Mucosa of gallbladder (tissue), 1 donor: ENCODE measurements around the gene ISOC1. TPM values are rescaled to one million over a fixed set of nuclear protein-coding genes. Genes with fewer than 3 reads are reported as not detected.

ENCODE experiments used
- DNase-seq: peaks from one replicate; pipeline ENCODE4 v3.0.0-alpha.2; 2020; ENCODE audit warnings: low spot score
- total RNA-seq: library from RNA; stranded (reverse); gene quantifications from one replicate; pipeline ENCODE4 v1.2.1, GENCODE V29; 2021
- donor health status: DM: no; HTN: no; CAD: no.

ISOC1 gene
- total RNA-seq, 1 donor from 2014 or later, result 25.1 TPM

GRCh38 chr5:129125819-129126218 is 31.3 kb downstream of the ISOC1 start:
- no peak for DNase-seq

DNA sequence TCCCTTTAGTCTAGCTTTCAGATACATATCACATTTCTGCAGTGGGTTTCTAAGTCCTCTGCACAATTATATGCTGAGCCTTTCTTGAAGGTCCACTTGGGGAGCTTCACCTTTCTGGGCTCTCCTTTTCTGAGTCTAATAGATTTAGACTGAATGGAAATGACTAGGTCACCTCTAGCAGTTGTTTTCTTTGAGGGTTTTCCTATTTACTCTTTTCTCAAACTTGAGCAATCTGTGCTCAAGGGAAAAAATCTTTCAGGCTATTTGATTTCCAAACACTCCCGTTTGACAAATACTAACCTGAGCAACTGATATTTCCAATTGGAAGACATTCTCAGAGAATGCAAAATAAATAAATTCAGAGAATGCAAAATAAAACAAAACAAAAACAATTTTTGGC is 39.0 kb downstream of the ISOC1 start:
- DNase-seq, result no peak

GRCh38 chr5:129135633-129136032 is 41.1 kb downstream of the ISOC1 start:
- DNase-seq, result no peak

GRCh38 chr5:129137637-129138036 is 43.1 kb downstream of the ISOC1 start:
- DNase-seq, result no peak

DNA sequence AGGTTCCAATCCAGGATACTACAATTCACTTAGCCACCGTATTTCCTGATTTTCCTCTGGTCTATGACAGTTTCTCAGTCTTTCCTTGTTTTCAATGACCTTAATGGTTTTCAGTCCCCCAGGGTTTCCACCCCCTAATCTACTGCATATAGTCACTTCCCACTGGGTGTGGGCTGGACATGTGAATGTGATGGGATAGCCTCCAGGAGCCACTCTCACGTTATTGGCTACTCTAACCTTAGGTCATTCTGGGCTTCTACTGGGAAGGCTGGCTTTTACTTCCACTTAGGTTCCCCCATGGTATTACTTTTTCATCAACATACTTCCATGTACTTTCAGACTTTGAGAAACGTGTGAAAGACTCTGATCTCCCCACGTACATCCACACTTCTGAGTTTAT is 46.5 kb downstream of the ISOC1 start:
- no peak for DNase-seq

DNA sequence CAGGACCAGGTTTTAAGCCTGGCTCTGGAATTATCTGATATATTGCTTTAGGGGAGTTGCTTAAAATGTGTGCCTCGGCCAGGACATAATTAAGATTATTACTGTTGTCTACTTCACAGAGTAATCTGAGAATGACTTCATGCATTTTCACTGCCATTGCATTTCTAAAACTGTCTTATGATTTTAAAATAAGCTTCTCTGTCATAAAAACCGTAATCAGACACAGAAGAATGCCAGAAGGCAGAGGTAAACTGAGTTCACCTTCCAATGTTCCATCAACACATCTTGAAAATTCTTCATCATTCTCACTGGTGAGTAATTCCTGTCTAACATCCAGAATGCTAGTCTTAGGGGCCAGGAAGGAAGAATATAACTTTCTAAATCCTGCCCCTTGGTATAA is 47.1 kb downstream of the ISOC1 start:
- no peak for DNase-seq

DNA sequence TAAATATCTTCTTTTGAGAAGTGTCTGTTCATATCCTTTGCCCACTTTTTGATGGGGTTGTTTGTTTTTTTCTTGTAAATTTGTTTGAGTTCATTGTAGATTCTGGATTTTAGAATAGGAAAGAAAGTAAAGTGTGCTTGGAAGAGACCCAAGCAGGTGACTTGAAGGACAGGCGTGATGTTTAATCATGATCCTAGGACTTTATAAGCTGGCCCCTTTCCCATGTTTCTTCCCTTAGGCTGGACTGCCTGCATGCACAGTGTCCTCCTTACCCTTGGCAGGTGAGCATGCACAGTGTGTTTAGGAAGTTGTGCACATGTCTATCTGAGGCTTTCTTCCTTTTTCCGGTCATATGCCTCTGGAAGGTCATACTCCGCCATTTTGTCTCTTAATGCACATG is 61.3 kb downstream of the ISOC1 start:
- no peak for DNase-seq

DNA sequence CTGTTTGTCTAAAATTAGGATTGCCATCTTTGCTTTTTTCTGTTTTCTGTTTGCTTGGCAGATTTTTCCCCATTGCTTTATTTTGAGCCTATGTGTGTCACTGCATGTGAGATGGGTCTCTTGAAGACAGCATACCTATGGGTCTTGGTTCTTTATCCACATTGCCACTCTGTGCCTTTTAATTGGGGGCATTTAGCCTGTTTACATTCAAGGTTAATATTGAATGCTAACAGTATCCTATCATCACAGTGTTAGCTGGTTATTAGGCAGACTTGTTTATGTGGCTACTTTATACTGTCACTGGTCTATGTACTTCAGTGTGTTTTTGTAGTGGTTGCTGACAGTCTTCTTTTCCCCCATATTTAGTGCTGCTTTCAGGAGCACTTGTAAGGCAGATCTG is 67.3 kb downstream of the ISOC1 start:
- DNase-seq, result no peak

Other genes with a start within 250 kb of the ISOC1 start
- gene SLC27A6, start 129.3 kb upstream of the ISOC1 start, total RNA-seq, result 0.60 TPM